ENCODE measurements around the gene ZNF451.
"Not testable (repeated sequence)": the region's sequence is repeated elsewhere in the genome, so short reads cannot be mapped to it uniquely, and the experiment has no call there.

The ZNF451 gene

GRCh38 chr6:57089265-57089664, 723 bp upstream of the ZNF451 start:
- in situ Hi-C loops (cut with MboI; ENCODE audit: low sequenced_read_pairs), result no loop called here

DNA sequence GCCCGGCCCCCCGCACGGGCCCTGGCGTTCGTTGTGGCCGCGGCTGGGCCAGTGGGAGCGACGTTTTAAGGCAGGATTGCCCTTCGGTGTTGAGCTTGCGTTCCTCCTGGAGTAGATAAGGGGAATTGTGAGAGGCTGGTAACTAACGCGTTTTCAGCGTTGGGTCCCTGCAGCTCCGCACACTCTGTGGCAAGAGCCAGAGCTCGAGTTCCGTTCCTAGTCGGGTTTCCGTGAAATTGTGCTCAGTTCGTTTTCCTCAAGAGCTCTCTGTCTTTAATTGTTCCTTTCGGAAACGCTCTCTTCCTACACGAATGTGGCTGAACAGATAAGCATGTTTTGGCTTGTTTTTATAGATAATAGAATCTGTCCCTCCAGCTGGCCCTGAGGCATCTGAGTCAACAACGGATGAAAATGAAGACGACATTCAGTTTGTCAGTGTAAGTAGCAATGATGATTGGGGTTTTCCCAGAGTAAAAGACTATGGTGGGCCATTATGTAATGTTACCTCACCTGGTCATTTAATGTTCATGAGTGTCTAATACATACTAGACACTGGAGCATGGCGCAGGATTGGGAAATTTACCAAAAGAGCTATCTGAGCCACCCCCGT, 575 bp downstream of the ZNF451 start:
- in situ Hi-C loops (cut with MboI; ENCODE audit: low sequenced_read_pairs), result not testable (repeated sequence)

DNA sequence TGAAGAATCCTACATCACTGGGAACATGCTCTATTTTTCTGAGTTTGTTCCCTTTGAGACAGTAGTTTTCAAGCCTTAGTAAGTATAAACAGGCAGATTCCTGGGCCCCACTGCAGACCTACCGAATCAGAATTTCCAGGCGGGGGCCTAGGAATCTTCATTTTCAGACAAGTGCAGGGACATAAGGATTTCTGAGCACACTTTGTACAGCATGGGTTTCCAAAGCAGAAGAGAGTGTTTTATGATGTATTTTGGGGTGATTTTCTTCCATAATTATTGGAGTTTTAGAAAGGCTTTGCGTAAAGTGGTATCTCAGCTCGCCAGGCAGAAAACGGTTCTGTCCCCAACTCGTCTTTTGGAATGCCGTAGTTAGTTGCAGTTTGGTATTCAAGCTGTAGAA, 1.4 kb downstream of the ZNF451 start:
- in situ Hi-C loops (cut with MboI; ENCODE audit: low sequenced_read_pairs), result not testable (repeated sequence)

DNA sequence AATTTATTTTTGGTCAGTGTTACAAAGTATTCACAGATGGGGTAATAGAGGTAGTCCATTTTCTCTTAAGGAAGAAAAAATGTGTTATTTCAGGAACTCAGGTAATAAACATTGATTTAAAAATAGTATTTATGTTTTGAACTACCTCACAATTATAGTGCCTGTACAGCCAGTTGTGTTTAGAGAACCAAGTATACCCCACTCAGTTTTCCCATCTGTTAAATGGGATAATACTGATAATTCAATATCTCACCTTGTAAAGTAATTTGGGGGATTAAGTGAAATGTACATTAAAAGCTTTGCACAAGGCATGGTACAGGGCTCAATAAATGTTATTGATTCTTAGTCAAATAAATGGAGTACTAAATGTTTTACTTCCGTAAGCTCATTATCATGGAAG, 4.7 kb downstream of the ZNF451 start:
- in situ Hi-C loops (cut with MboI; ENCODE audit: low sequenced_read_pairs), result no loop called here

DNA sequence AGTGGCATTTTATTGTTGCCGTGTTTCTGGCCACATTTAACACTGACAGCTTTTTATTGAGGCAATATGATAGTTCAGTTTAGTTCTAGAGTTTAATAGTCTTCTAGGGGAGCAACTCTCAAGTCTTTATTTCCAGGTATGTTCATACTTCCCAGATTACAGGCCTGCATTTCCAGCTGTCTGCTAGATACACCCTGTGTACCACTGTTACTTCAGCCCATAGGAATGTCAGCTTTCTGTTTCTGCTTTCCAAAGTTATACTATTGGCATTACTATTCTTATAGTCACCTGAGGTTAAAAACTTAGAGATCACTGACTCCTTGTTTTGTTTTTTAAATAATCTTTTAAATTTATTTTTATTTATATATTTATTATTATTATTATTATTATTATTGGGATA, 7.6 kb downstream of the ZNF451 start:
- in situ Hi-C loops (cut with MboI; ENCODE audit: low sequenced_read_pairs), result no loop called here

GRCh38 chr6:57102976-57103375, 13.0 kb downstream of the ZNF451 start:
- in situ Hi-C loops (cut with MboI; ENCODE audit: low sequenced_read_pairs), result no loop called here

DNA sequence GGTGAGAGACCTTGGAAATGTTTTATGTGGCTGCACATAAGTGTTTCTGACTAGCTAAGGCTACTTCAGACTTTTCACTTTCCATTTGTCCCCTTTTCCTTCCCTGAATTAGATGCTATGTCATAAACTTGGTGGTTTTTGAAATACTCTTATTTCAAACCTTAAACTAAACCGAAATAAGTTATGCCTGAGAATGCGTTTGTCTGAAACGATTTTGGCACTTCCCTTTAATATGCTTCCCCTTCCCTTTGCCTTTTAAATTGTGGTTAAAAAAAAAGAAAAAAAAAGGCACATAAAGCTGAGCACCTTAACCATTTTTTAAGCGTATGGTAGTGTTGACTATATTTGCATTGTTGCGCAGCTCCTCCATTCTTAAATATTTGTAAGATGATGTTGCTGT, 14.3 kb downstream of the ZNF451 start:
- in situ Hi-C loops (cut with MboI; ENCODE audit: low sequenced_read_pairs), result no loop called here

DNA sequence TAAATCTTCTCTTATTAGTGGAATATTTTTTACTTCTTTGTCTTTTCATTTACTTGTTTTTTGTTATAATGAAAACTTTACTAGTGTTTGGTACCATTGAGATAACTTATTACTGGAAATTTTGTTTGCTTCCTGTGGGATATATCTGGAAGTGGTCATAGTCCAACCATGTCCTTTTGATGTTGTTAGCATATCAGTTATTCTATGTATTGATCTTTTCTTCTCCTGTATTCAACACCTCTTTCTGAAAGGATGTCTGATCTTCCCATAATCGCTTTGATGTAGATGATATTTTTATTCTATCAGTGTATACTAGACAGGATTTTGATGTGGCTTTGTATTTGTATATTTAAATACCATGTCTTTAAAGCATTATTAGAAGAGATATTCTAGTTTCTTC, 17.0 kb downstream of the ZNF451 start:
- in situ Hi-C loops (cut with MboI; ENCODE audit: low sequenced_read_pairs), result no loop called here

DNA sequence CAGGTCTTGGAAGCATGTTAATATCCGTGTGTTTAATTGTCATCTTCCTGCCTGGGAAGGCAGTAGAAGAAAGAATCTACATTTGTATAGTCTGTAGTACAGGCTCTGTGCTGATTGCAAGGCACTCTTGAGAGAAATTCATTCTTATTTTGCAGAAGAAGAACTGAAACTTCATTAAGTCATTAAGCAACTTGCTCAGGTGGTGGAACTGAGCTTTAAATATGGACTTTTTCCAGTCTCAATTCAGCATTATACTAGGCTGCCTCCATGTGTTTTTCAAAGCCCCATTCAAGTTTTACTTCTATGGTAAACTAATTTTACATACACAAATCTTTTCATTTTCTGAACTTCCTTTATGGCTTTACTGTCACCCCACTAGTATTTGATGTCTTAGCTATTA, 18.7 kb downstream of the ZNF451 start:
- in situ Hi-C loops (cut with MboI; ENCODE audit: low sequenced_read_pairs), result no loop called here

- in situ Hi-C loops (cut with MboI; ENCODE audit: low sequenced_read_pairs), result no loop called here
Observed at GRCh38 chr6:57109880-57110279, 19.9 kb downstream of the ZNF451 start.

GRCh38 chr6:57113105-57113504, 23.1 kb downstream of the ZNF451 start:
- in situ Hi-C loops (cut with MboI; ENCODE audit: low sequenced_read_pairs), result no loop called here

DNA sequence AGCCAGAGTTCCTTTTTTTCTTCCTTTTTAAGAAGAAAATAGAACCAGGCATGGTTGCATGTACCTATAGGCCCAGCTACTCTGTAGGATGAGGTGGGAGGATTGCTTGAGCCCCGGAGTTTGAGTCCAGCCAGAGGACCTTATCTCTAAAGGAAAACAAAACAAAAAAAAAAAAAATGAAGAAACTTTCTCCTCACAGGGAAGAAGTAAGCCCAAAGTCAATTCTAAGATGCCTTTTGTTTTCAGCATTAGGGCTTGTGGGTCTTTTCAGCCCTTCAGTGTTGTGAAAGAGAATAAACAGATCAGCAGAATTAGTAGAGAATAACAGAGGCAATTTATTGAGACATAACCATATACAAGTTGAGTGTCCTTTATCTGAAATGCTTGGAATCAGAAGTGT, 26.8 kb downstream of the ZNF451 start:
- in situ Hi-C loops (cut with MboI; ENCODE audit: low sequenced_read_pairs), result no loop called here

- in situ Hi-C loops (cut with MboI; ENCODE audit: low sequenced_read_pairs), result no loop called here
Observed at GRCh38 chr6:57117796-57118195, 27.8 kb downstream of the ZNF451 start.

DNA sequence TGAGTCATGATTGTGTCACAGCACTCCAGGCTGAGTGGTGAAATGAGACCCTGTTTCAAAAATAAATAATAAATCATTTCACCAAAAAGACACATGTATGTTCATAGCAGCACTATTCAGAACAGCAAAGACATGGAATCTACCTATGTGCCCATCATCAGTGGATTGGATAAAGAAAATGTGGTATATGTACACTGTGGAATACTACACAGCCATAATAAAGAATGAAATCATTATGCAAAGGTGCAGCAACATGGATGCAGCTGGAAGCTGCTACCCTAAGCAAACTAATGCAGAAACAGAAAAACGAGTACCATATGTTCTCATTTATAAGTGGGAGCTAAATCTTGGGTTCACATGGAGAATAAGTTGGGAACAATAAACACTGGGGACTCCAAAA, 33.1 kb downstream of the ZNF451 start:
- in situ Hi-C loops (cut with MboI; ENCODE audit: low sequenced_read_pairs), result no loop called here

DNA sequence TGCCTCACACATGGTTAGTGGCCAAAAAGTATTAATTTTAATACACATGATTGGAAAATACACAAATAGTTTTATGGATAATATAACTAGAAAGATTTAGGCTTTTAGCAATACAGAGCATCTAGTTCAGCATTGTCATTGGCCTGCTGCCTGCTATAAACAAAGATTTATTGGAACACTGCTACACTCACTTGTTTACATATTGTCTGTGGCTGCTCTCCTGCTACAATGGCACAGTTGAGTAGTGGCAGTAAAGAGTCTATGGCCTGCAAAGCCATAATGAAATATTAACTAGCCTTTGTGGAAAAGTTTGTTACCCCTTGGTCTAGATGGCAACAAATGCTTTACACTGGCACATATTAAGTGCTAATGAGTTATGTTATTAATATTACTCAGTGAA, 37.8 kb downstream of the ZNF451 start:
- in situ Hi-C loops (cut with MboI; ENCODE audit: low sequenced_read_pairs), result no loop called here

GRCh38 chr6:57130661-57131177, 40.7 kb downstream of the ZNF451 start:
- in situ Hi-C loops (cut with MboI; ENCODE audit: low sequenced_read_pairs), result no loop called here

- in situ Hi-C loops (cut with MboI; ENCODE audit: low sequenced_read_pairs), result no loop called here
Observed at GRCh38 chr6:57134954-57135353, 45.0 kb downstream of the ZNF451 start.

DNA sequence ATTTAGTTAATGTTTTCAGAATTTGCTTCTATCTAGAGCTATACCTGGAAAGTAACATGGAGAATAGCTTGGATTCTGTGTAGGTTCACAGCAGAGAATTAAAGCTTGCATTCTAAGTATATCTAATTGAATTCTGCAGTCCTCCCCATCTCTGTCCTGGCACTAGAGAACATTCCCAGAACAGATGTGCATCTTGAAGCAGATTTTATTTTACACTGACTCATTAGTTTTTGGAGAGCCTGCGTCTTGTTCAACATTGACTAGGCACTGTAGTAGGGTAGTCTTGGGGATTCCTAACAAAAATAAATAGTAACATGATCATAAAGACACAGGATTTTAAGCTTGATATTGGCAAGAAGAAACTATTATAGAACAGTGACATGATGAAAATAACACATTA, 45.9 kb downstream of the ZNF451 start:
- in situ Hi-C loops (cut with MboI; ENCODE audit: low sequenced_read_pairs), result no loop called here

DNA sequence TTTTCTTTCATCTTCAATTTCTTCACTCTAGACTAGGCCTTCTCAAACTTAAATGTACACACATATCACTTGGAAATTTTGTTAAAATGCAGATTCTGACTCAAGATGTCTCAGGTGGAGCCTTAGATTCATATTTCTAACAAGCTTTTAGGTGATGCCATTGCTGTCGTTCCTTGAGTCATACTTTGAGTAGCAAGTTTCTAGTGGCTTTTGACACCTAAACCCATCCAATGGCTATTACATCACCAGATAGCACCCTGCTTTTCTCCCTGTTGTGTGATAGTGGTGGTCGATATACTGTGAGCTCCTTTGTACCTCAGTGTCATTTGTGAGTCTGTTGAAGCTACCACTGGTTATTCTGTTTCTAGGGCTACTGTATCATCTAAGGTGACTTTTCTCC, 47.4 kb downstream of the ZNF451 start:
- in situ Hi-C loops (cut with MboI; ENCODE audit: low sequenced_read_pairs), result no loop called here

DNA sequence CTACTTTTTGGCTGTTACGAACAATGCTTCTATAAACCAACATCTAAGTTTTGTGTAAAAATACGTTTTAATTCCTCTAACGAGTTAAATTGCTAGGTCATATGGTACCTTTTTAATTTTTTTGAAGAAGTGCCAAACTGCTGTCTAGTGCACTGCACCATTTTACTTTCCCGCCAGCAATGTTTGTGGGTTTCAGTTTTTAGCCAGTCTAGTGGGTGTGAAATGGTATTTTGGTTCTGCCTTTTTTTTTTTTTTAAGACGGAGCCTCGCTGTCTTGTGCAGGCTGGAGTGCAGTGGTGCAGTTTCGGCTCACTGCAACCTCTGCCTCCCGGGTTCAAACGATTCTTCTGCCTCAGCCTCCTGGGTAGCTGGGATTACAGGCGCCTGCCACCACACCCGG, 48.0 kb downstream of the ZNF451 start:
- in situ Hi-C loops (cut with MboI; ENCODE audit: low sequenced_read_pairs), result no loop called here

GRCh38 chr6:57141451-57142177, 51.6 kb downstream of the ZNF451 start:
- in situ Hi-C loops (cut with MboI; ENCODE audit: low sequenced_read_pairs), result no loop called here

- in situ Hi-C loops (cut with MboI; ENCODE audit: low sequenced_read_pairs), result no loop called here
Observed at GRCh38 chr6:57142178-57142525, 52.2 kb downstream of the ZNF451 start.

DNA sequence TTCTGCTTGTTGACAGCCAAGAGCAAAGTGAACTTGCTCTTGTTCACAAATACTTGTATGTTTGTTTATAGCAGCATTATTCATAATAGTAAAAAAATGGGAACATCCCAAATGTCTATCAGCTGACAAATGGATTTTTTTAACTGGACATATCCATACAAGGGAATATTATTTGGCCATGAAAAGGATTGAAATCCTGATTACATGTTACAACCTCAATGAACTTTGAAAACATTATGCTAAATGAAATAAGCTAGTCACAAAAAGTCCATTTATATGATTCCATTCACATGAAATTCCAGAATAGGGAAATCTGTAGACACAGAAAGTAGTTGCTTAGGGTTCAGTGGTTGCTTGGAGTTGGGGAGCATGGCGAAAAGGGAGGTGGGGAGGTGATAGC, 53.7 kb downstream of the ZNF451 start:
- in situ Hi-C loops (cut with MboI; ENCODE audit: low sequenced_read_pairs), result no loop called here

Data from HL-60/S4 treated with retinoic acid at 250 ng/mL for 4 days and 3 days (cell line).